Forelimb muscle (tissue), 1 donor: ENCODE results near the gene ABCA6. TPM values are rescaled to one million over a fixed set of nuclear protein-coding genes. Genes with fewer than 3 reads are reported as not detected.
A peak's percentile ranks its signal among the peaks of the same experiment; 100 is the strongest.
"Not testable (repeated sequence)": the region's sequence is repeated elsewhere in the genome, so short reads cannot be mapped to it uniquely, and the experiment has no call there.

Experiments
- DNase-seq: peaks from one replicate; pipeline ENCODE4 v3.0.0-alpha.2; 2013; ENCODE audit warnings: low read depth
- polyA plus RNA-seq: library from polyadenylated mRNA; unstranded; fragments of 120-200 nt; gene quantifications from one replicate; pipeline ENCODE4 v1.2.1, GENCODE V29; 2013; ENCODE audit not compliant: insufficient read length

The ABCA6 gene
- 15.5 TPM for polyA plus RNA-seq

- peak; percentile 61 for DNase-seq
Measured at GRCh38 chr17:69141431-69142174, at the start of gene ABCA6. Gene ABCA6 (minus strand): TSS chr17:69141895. CDS start chr17:69140703, 1,192 bp downstream.

GRCh38 chr17:69188796-69189195, 47.1 kb upstream of the ABCA6 start:
- no peak for DNase-seq

GRCh38 chr17:69188064-69188463, 46.4 kb upstream of the ABCA6 start:
- no peak for DNase-seq

GRCh38 chr17:69187294-69187693, 45.6 kb upstream of the ABCA6 start:
- DNase-seq = no peak

- DNase-seq = no peak
Measured at GRCh38 chr17:69179227-69179952, 37.7 kb upstream of the ABCA6 start.

DNA sequence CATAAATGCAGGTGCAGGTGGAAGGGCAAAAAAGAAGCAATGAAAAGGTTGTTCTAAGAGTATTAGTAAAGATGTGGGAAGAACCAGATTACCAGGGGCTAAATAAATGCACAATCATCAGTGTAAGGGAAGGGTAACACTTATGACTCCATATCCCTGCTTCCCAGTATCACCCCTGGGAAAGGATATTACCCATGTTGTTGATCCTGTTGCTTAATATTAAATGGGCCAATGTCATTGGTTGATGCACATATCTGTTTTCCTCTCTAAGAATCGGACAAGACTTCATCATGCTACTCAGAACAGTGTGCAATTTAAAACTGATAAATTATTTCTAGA, 34.7 kb upstream of the ABCA6 start:
- DNase-seq = no peak

GRCh38 chr17:69175625-69176456, 34.1 kb upstream of the ABCA6 start:
- DNase-seq = no peak

DNA sequence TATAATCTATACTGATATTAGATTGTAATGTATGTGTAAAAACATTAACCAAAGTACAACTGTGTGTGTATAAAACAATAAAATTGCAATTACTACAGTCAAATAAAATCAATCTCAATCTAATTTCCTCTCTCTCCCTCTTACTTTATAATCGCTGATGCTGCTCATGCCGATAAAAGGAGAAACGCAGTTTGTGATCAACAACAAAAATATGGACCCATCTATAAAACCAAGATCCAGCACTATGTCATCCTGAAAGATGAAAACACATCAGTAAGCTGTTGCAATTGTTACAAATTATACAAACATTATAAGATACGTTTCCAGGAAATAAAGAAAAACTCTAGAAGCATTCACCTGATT, 33.5 kb upstream of the ABCA6 start:
- DNase-seq = no peak

- DNase-seq = no peak
Measured at GRCh38 chr17:69173118-69173517, 31.4 kb upstream of the ABCA6 start.

DNA sequence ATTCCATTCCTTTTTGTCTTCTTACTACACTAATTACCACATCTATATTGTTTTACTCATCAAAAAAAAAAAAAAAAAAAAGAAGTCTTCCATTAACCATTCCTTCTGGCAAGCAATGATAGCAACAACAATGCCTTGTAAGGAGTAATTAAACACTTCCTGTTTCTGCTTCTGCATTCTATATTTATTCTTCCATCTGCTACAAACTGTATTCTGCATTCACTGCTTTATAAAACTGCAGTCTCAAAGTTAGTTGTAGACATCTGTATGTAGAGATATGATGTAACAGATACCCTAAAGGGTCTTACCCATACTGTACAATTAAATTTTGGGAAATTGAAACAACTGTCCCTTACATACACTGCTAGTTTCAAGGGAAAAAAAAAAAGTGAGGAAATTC, 28.7 kb upstream of the ABCA6 start:
- no peak for DNase-seq

DNA sequence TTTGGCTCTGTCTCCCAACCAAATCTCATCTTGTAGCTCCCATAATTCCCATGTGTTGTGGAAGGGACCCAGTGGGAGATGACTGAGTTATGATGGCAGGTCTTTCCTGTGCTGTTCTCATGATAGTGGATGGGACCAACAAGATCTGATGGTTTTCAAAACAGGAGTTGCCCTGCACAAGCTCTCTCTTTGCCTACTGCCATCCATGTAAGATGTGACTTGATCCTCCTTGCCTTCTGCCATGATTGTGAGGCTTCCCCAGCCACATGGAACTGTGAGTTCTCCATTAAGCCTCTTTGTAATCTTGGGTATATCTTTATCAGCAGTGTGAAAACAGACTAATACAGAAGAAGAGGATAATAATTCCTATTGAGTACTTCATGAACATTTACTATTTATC, 26.9 kb upstream of the ABCA6 start:
- not testable (repeated sequence) for DNase-seq

DNA sequence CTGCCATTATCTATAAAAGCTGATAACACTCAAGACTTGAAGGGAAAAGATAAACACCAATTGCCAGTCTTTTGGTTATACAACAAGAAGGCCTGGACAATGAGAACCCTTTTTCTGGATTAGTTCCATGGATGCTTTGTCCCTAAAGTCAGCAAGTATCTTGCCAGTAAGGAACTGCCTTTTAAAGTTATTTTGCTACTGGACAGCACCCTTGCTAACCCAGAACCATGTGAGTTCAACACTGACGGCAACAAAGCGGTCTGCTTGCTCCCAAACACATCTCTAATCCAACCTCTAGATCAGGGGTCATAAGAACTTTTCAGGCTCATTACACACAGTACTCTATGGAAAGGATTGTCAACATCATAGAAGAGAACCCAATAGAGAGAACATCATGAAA, 25.3 kb upstream of the ABCA6 start:
- DNase-seq = no peak

GRCh38 chr17:69164206-69164605, 22.5 kb upstream of the ABCA6 start:
- no peak for DNase-seq

- DNase-seq = no peak
Measured at GRCh38 chr17:69159418-69159817, 17.7 kb upstream of the ABCA6 start.

DNA sequence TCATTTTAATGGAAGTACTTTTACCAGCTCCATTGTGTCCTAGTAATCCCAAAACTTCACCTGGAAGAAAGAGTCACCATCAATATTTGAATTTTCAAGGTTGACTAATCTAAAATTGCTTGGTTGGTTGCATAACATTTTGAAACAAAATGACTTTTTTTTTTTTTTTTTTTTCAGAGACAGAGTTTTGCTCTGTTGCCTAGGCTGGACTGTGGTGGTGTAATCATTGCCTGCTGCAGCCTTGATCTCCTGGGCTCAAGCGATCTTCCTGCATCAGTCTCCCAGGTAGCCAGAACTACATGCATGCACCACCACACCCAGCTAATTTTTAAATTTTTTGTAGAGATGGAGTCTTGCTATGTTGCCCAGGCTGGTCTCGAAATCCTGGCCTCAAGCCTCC, 12.6 kb upstream of the ABCA6 start:
- DNase-seq = no peak

DNA sequence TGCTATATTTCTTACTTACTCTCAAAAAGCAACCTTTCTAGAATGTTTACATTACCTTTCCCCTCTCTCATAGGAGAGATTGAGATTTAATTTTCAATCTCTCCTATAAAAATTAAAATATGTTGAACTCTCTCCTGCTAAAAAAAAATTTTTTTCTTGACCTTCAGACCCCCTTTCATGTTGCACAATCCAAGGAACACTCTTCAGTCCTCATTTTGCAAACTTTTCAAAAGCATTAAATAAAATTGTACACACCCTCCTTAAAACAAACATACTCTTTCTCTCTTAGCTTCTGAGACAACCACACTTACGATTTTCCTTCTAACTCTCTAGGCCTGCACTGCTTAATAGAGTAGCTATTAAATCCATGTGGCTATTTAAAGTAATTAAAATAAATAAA, 8.6 kb upstream of the ABCA6 start:
- no peak for DNase-seq

DNA sequence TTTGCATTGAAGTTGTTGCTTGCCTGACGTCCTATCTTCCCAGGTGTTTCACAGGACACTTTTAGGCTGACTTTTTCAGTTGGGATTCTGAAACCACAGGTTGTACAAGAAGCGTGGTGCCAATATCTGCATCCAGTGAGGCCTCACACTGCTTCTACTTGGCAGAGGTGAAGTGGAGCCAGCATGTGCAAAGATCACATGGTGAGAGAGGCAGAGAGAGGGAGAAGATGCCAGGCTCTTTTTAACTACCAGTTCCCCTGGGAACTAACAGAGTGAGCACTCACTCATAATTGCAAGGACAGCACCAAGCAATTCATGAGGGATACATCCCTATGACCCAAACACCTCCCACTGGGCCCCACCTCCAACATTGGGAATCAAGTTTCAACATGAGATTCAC, 5.8 kb upstream of the ABCA6 start:
- no peak for DNase-seq

GRCh38 chr17:69144331-69145255, 2.9 kb upstream of the ABCA6 start:
- DNase-seq = no peak

GRCh38 chr17:69143683-69144231, 2.1 kb upstream of the ABCA6 start:
- DNase-seq = no peak

DNA sequence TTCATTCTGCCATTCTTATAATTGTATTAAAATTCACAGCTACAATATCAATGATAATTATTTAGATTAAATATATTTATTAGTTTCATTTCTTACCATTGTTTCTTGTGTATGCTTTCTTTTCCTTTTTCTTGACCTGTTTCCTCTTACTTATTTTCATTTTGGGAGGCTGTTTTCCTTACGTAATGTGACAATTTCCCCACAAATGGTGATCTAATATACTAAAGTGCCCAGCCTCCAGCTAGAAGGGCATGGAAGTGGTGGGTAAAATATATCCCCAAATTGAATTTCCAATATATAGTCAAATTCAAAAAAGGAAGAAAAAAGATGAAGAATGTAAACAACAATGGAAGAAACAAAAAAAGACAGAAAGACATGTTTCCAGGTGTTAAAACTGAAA, 1.5 kb upstream of the ABCA6 start:
- DNase-seq = no peak

- peak; percentile 81 for DNase-seq
Measured at GRCh38 chr17:69142175-69142802, 594 bp upstream of the ABCA6 start.
